ENCODE results near the gene CSTPP1. TPM values are rescaled to one million over a fixed set of nuclear protein-coding genes. Genes with fewer than 3 reads are reported as not detected.

CSTPP1 gene
- total and polyA plus RNA-seq, 2 donors (not counting 1 experiment from before 2014, with no cell fraction given): 11.5 to 29.0 TPM

DNA sequence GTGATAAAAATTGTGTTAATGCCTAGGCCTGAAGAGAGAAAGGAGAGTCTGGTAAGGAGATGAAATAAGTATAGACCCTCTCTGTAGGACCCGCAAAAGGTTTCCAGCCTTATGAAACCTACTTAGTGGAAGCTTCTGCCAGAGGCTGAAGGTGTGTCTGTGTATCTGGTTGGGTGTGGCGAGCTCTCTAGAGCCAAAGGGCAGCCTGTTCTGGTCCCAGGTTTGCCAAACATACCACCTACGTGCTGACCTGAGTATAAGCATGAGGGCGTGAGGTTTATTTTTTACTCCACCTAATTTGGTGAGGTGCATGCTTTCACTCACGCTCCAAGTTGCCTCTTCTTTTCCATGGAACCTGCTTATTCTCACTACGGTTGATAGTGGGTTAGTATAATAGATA is 5.6 kb downstream of the CSTPP1 start:
- Histone ChIP-seq H3K27ac (ENCODE audit: low read length in 2 of 2) (no peak overlapping the region), H3K27me3 (replicated peaks in 1 of 4; ENCODE audit: control extremely low read depth in 1 of 4, control insufficient read depth in 3 of 4, insufficient read depth in 4 of 4, low read length in 3 of 4) (no peaks in the 10 kb centered on the region), H3K36me3 (replicated peaks in 1 of 2; ENCODE audit: control extremely low read depth in 1 of 2, control insufficient read depth in 1 of 2, extremely low read depth in 1 of 2, insufficient read depth in 2 of 2, low read length in 1 of 2) (no peaks in the 10 kb centered on the region), H3K4me3 (ENCODE audit: control extremely low read depth in 1 of 5, extremely low read depth in 1 of 5, insufficient read depth in 1 of 5, low read depth in 2 of 5, low read length in 4 of 5) (no peak overlapping the region), H3K79me2 (ENCODE audit: control insufficient read depth, insufficient read depth, low read length) (no peaks in the 10 kb centered on the region), H3K9me3 (ENCODE audit: control extremely low read depth in 1 of 3, control insufficient read depth in 2 of 3, insufficient read depth in 1 of 3, low read length in 2 of 3) (no peaks in the 10 kb centered on the region), H3K4me2 (replicated peaks; ENCODE audit: low read depth, low read length, poor library complexity, severe bottlenecking) (no peak overlapping the region), H2AFZ (ENCODE audit: insufficient read depth, low read depth, low read length, poor library complexity, severe bottlenecking) (no peak overlapping the region), H3K9ac (ENCODE audit: low read length) (no peak overlapping the region), H4K20me1 (ENCODE audit: control insufficient read depth, insufficient read depth, low read length, poor library complexity, severe bottlenecking) (no peaks in the 10 kb centered on the region), H3K4me1 (ENCODE audit: control insufficient read depth in 2 of 2, insufficient read depth in 2 of 2, low read length in 2 of 2) (peaks cover 0 to 1% of the 10 kb centered on the region in 2 donors)
- DNase-seq: no peak
- Mint-ChIP-seq H3K4me1 (peaks cover 13% of the 10 kb centered on the region), H3K27me3 (no peaks in the 10 kb centered on the region), H3K9me3 (ENCODE audit: insufficient read depth) (no peaks in the 10 kb centered on the region), H3K27ac (no peak overlapping the region), H3K4me3 (no peak overlapping the region)
- POLR2A ChIA-PET: interaction anchor here (0.6 kb wide), 1 partner anchor 517 kb away, joined by 3 read pairs; no protein-coding TSS in a partner anchor
- CTCF ChIA-PET: no interaction called here
- no CpG with 5 or more reads among the region's 6 CpGs for whole genome bisulfite sequencing (ENCODE audit: insufficient coverage)
- no peak for TF ChIP-seq EZH2 (IDR thresholded peaks at IDR 0.05; ENCODE audit: borderline replicate concordance, insufficient read depth, low read depth, low read length, poor library complexity, severe bottlenecking)
- TF ChIP-seq, protein P1, sequence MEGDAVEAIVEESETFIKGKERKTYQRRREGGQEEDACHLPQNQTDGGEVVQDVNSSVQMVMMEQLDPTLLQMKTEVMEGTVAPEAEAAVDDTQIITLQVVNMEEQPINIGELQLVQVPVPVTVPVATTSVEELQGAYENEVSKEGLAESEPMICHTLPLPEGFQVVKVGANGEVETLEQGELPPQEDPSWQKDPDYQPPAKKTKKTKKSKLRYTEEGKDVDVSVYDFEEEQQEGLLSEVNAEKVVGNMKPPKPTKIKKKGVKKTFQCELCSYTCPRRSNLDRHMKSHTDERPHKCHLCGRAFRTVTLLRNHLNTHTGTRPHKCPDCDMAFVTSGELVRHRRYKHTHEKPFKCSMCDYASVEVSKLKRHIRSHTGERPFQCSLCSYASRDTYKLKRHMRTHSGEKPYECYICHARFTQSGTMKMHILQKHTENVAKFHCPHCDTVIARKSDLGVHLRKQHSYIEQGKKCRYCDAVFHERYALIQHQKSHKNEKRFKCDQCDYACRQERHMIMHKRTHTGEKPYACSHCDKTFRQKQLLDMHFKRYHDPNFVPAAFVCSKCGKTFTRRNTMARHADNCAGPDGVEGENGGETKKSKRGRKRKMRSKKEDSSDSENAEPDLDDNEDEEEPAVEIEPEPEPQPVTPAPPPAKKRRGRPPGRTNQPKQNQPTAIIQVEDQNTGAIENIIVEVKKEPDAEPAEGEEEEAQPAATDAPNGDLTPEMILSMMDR (IDR thresholded peaks at IDR 0.05): no peak
- no peak for ATAC-seq (ENCODE audit: low read depth)
- intact Hi-C loops (cut with micrococcal nuclease): no loop called here

DNA sequence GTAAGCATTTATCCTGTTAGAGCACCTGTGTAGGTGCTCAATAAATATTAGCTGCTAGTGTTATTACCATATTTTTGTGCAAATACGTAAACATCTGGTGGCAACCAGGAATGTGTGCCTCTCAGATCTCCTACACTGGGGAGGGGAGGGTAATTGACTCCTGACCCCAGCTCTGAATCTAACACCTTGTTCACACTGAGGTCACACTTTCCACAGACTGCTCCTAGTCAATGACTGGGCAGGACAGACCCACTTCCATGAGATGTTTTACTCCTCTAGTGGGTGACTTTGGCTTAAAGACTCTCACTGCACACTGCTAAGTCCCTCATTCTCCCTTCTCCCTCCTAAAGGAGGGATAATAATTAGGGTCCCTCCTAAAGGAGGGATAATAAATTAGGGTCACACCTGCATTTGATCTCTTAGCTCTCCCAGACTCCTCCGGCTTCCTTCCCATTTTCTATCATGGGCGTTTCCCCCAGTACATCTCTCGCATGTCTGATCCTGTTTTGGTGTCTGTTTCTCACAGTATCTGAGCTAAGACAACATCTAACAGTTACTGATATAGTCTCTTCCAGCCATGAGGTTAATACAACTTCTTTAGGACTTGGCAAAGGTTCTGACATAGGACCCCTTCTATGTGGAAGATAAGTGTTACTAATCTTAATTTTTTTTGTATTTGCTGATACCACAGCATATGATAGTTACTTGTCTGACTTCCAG is 8.0 kb downstream of the CSTPP1 start:
- CTCF ChIA-PET: no interaction called here

More for the DNA sequence above, 8.0 kb downstream of the CSTPP1 start:
- DNase-seq: no peak
- no peaks in the 10 kb centered on the region for H3K9me3 Mint-ChIP-seq (ENCODE audit: insufficient read depth)
- H3K27ac ChIP-seq (ENCODE audit: low read length in 2 of 2): no peak overlapping the region
- TF ChIP-seq EZH2 (IDR thresholded peaks at IDR 0.05; ENCODE audit: borderline replicate concordance, insufficient read depth, low read depth, low read length, poor library complexity, severe bottlenecking): no peak
- TF ChIP-seq, protein P1 (IDR thresholded peaks at IDR 0.05): no peak
- H3K36me3 ChIP-seq (replicated peaks in 1 of 2; ENCODE audit: control extremely low read depth in 1 of 2, control insufficient read depth in 1 of 2, extremely low read depth in 1 of 2, insufficient read depth in 2 of 2, low read length in 1 of 2): peaks cover 0 to 2% of the 10 kb centered on the region in 2 experiments
- no peak overlapping the region for H3K4me3 ChIP-seq (ENCODE audit: control extremely low read depth in 1 of 5, extremely low read depth in 1 of 5, insufficient read depth in 1 of 5, low read depth in 2 of 5, low read length in 4 of 5)
- intact Hi-C loops (cut with micrococcal nuclease): no loop called here
- no peaks in the 10 kb centered on the region for H3K27me3 ChIP-seq (replicated peaks in 1 of 4; ENCODE audit: control extremely low read depth in 1 of 4, control insufficient read depth in 3 of 4, insufficient read depth in 4 of 4, low read length in 3 of 4)
- no peak overlapping the region for H3K4me3 Mint-ChIP-seq
- no peak for ATAC-seq (ENCODE audit: low read depth)
- no peak overlapping the region for H3K9ac ChIP-seq (ENCODE audit: low read length)
- no peak overlapping the region for H2AFZ ChIP-seq (ENCODE audit: insufficient read depth, low read depth, low read length, poor library complexity, severe bottlenecking)
- no peaks in the 10 kb centered on the region for H4K20me1 ChIP-seq (ENCODE audit: control insufficient read depth, insufficient read depth, low read length, poor library complexity, severe bottlenecking)
- no peaks in the 10 kb centered on the region for H3K27me3 Mint-ChIP-seq
- 82% methylated on average over 3 of the region's 4 CpGs for WGBS (ENCODE audit: insufficient coverage)
- H3K4me1 Mint-ChIP-seq: peaks cover 9% of the 10 kb centered on the region
- no peaks in the 10 kb centered on the region for H3K9me3 ChIP-seq (ENCODE audit: control extremely low read depth in 1 of 3, control insufficient read depth in 2 of 3, insufficient read depth in 1 of 3, low read length in 2 of 3)
- no peak overlapping the region for H3K4me2 ChIP-seq (replicated peaks; ENCODE audit: low read depth, low read length, poor library complexity, severe bottlenecking)
- no peaks in the 10 kb centered on the region for H3K79me2 ChIP-seq (ENCODE audit: control insufficient read depth, insufficient read depth, low read length)
- H3K4me1 ChIP-seq (ENCODE audit: control insufficient read depth in 2 of 2, insufficient read depth in 2 of 2, low read length in 2 of 2): no peaks in the 10 kb centered on the region
- POLR2A ChIA-PET: interaction anchor here (0.6 kb wide), 1 partner anchor 356 kb away, joined by 7 read pairs; no protein-coding TSS in a partner anchor
- H3K27ac Mint-ChIP-seq: no peak overlapping the region
